HG03342 (cell line): ENCODE results near the gene ONECUT2.

ENCODE experiments used
- ATAC-seq: cut with Tn5 transposase; IDR thresholded peaks from one replicate; pipeline ENCODE4 v1.9.1; 2021; ENCODE audit warnings: mild to moderate bottlenecking, moderate library complexity; ENCODE audit not compliant: unreplicated experiment

The ONECUT2 gene

GRCh38 chr18:57431002-57431382 lies 4.2 kb upstream of the ONECUT2 start:
- ATAC-seq = no peak

GRCh38 chr18:57431467-57432080 lies 3.6 kb upstream of the ONECUT2 start:
- ATAC-seq = no peak

GRCh38 chr18:57432140-57432539 lies 3.0 kb upstream of the ONECUT2 start:
- no peak for ATAC-seq

- ATAC-seq = no peak
Measured at GRCh38 chr18:57432751-57433400, 2.3 kb upstream of the ONECUT2 start.

- ATAC-seq = no peak
Measured at GRCh38 chr18:57433482-57433881, 1.7 kb upstream of the ONECUT2 start.

GRCh38 chr18:57433934-57434535 lies 1.1 kb upstream of the ONECUT2 start:
- ATAC-seq = no peak

GRCh38 chr18:57435846-57436190 lies 644 bp downstream of the ONECUT2 start:
- ATAC-seq = no peak

- ATAC-seq = no peak
Measured at GRCh38 chr18:57436191-57436964, 1.2 kb downstream of the ONECUT2 start.

GRCh38 chr18:57436965-57437333 lies 1.8 kb downstream of the ONECUT2 start:
- ATAC-seq = no peak

- ATAC-seq = no peak
Measured at GRCh38 chr18:57437402-57437765, 2.2 kb downstream of the ONECUT2 start.

- ATAC-seq = peak; percentile 69
Measured at GRCh38 chr18:57437766-57438671, 2.8 kb downstream of the ONECUT2 start.

GRCh38 chr18:57438743-57439608 lies 3.8 kb downstream of the ONECUT2 start:
- no peak for ATAC-seq

- no peak for ATAC-seq
Measured at GRCh38 chr18:57439609-57439968, 4.4 kb downstream of the ONECUT2 start.

GRCh38 chr18:57439985-57440330 lies 4.8 kb downstream of the ONECUT2 start:
- ATAC-seq = no peak

GRCh38 chr18:57440331-57441070 lies 5.3 kb downstream of the ONECUT2 start:
- ATAC-seq = no peak

GRCh38 chr18:57441071-57441794 lies 6.1 kb downstream of the ONECUT2 start:
- no peak for ATAC-seq

- no peak for ATAC-seq
Measured at GRCh38 chr18:57443247-57443646, 8.1 kb downstream of the ONECUT2 start.

GRCh38 chr18:57443702-57444101 lies 8.5 kb downstream of the ONECUT2 start:
- no peak for ATAC-seq

GRCh38 chr18:57444301-57444759 lies 9.2 kb downstream of the ONECUT2 start:
- ATAC-seq = no peak
